Loucy (cell line): ENCODE data around the gene GPAM.

ENCODE experiments used
- CTCF ChIP-seq: fragments of 200-600 bp; sonication (generic); conservative IDR thresholded peaks from 2 replicates; pipeline ENCODE4 v1.5.1; 2014; ENCODE audit warnings: mild to moderate bottlenecking, antibody characterized with exemption, low read length
- EZH2phosphoT487 ChIP-seq: fragments of 200-600 bp; IDR thresholded peaks from 2 replicates; pipeline ENCODE4 v1.6.1; 2018; ENCODE audit warnings: antibody characterized with exemption, mild to moderate bottlenecking, moderate library complexity, borderline replicate concordance

DNA sequence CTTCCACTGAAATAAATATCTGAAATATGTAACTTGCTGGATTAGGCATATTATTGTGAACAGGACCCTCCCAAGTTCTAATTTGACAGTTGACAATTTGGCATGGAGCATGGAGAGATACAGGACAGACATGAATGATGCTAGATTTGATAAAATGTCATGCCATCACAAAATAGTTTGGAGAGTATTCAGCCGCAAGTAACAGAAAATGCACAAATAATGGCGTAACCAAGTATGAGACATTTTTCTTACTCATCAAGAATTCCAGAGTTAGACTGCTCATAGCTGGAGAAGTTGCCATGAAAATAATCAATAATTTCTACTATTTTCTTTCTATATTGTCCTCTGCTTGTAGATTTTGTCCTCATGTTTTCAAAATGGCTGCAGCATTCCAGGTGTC, 45.5 kb upstream of the GPAM start:
- no peak for TF ChIP-seq CTCF
- TF ChIP-seq EZH2phosphoT487: no peak
